Stimulated activated CD4-positive, alpha-beta T cell treated with anti-CD3 and anti-CD28 coated beads, Interleukin-12 subunit alpha, Interleukin-12 subunit beta, amount 100 ng/mL, for 4 hours (primary cell): ENCODE data around the gene PARD3B.
"Not testable (repeated sequence)": the region's sequence is repeated elsewhere in the genome, so short reads cannot be mapped to it uniquely, and the experiment has no call there.

Experiments
- DNase-seq: peaks from one replicate; pipeline ENCODE4 v3.0.0-alpha.2; 2020

Gene PARD3B

GRCh38 chr2:205170399-205170798 lies 625.1 kb downstream of the PARD3B start:
- DNase-seq: no peak

GRCh38 chr2:205171261-205171940 lies 626.1 kb downstream of the PARD3B start:
- no peak for DNase-seq

DNA sequence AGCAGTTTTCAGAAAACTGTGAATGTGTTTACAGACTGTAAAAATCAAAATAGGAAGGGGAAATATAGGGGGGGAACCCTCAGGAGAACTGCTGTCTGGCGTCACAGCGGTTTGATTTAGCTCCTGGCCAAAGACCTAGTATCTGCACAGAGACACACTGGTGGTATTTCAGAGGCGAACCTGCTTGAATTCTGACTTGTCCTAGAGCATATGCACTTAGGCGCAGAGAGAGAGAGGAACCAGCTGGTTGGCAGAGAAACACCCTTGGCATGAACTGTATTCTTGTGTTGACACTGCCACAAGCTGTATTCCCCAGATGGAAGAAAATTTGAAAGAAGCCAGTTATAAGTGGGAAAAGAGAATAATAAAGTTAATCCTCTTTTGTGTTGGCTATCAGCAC lies 630.6 kb downstream of the PARD3B start:
- DNase-seq: no peak

DNA sequence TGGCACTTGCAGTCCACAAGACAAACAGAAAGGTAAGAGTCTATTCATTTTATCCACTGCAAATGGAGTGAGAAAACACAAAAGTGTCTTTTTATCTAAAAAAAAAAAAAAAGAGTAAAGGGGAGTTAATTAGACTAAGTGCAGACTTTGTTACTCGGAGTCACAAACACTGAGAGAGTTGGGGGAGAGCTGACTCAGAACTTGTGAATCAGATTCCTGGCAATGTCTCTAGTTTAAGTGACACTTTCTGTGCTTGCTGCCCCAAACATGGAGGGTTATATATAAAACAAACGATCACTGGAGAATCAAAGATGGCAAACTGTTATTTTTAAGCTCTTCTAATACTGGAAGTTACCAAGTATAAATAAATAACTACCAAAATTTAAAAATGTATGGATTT lies 631.3 kb downstream of the PARD3B start:
- no peak for DNase-seq

GRCh38 chr2:205177546-205177945 lies 632.3 kb downstream of the PARD3B start:
- no peak for DNase-seq

DNA sequence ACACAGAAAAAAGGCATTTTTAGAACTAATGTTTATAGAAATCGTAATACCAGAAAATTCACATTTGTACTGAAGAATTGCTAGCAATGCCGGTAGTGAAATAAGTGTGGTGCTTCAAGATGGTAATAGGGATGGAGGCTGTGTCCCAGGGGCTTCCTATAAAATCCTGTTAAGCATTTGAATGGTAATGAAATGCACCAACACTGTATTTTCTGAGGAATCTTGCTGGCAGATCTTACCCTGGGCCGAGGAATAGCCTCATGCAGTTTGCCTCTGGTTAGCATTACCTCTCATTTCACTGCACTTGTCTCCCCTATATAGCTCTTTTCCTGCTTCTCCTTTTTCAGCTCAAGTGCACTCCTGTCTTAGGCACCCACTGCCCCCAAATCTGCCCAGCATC lies 635.5 kb downstream of the PARD3B start:
- no peak for DNase-seq

DNA sequence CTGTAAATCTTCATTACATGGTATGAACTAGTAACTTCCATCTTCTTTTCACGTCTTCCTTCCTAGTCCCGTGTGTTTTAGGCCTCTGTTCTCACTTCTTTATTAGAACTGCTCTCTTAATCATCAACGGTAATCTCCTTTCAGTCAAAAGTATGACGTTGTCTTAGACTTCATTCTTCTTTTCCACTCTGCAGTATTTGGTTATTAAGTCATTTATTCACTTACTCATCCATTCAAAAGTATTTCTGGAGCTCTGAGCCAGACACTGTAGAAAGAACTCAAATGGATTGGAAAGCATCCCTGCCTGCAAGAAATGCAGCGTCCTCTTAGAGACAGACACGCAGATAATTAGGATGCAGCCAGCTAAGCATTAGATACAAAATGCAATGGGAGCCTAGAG lies 642.5 kb downstream of the PARD3B start:
- no peak for DNase-seq

DNA sequence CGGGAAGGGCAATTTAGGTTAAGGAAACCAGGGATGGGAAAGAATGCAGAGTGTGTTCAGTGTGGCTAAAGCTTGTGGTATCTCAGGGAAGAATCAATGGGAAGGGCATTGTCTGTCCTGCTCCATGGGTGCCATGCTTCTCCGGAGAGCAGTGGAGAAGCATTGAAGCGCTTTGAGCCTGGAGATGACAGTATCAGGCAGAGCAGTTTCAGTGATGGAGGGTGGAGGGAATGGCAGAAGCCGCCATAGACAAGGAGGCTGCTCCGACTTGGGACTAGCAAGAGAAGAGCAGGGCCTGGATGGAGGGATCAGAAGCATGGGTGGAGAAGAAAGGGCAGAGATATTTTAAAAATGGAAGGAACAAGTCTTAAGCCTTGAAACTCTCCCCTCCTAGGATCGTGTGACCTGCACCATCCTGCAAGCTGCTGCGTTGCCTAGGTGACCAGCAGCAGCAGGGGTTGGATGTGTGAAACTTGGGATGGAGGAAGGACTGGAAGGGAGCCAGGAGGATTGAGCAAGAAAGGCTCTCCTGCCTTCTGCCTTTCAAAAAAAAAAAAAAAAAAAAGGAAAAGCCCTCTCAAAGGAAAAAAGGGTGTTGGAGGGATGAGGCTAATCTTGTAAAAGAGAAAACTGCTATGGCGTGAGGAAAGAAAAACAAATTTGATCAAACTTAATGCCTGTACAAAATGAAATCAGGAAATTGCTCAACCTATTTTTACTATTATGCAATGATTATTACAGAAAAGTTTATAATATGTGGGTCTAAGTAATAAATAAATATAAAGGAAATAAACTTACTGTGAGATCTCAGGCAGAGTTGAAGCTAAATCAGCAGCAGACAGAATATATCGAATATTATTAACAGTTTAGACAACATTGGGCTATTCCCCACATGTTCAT lies 643.2 kb downstream of the PARD3B start:
- DNase-seq: no peak

DNA sequence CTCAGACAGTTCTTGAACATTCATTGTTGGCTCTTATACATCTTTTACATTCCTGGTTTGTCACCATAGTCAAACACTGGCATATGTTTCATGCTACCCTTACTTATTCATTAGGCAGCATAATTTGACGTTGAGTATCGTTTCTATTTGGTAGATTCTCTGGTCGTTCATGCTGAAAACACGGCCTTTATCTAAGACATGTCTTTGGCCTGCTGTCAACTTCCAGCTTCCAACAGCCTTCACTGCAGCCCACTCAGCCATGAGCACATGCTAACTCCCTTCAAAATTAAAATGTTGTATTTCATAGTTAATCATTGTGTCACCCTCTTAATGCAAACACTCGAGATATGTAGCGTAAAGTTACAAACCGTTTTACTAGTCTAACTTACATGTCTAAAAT lies 644.0 kb downstream of the PARD3B start:
- DNase-seq: no peak

GRCh38 chr2:205190528-205190927 lies 645.3 kb downstream of the PARD3B start:
- DNase-seq: no peak

- no peak for DNase-seq
These were observed 648.0 kb downstream of the PARD3B start for GRCh38 chr2:205193125-205193835.

- DNase-seq: no peak
These were observed 648.6 kb downstream of the PARD3B start for GRCh38 chr2:205193836-205194228.

GRCh38 chr2:205197468-205198139 lies 652.3 kb downstream of the PARD3B start:
- no peak for DNase-seq

GRCh38 chr2:205198140-205198525 lies 652.9 kb downstream of the PARD3B start:
- DNase-seq: no peak

- no peak for DNase-seq
These were observed 654.0 kb downstream of the PARD3B start for GRCh38 chr2:205199165-205199850.

DNA sequence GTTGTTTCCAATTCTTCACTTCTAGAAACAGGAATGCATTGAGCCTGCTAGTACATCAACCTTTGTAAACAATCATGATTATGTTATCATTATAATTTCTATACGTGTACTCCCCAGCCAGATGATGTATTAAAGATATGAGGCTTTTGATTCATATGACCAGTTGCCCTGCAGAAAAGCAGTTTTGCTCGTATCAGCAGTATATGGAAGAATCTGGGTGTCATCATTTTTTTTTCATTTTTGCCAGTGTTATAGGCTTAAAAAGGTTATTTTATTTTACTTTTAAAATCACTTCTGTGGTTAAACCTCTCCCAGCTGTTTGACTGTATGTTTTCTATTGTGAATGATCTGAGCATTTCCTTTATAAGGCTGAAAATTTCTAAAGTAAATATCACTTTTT lies 665.2 kb downstream of the PARD3B start:
- no peak for DNase-seq

DNA sequence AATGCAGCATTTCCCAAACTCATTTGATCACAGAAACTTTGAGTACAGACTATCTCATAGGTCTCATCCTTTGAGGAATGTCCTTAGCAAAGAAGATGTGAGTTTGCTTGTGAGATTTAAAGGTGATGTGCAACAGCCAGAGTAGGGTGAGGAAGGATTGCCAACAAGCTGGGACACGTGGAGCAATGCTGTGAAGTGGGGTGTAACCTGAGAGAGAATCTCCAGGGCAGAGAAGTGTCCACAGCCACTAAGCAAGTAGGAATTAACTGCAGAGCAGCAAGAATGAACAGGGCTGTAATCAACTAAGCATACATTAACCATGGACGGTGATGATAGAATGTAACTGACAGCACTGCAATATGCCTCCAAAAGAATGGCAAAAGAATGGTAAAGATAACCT lies 667.1 kb downstream of the PARD3B start:
- DNase-seq: no peak

DNA sequence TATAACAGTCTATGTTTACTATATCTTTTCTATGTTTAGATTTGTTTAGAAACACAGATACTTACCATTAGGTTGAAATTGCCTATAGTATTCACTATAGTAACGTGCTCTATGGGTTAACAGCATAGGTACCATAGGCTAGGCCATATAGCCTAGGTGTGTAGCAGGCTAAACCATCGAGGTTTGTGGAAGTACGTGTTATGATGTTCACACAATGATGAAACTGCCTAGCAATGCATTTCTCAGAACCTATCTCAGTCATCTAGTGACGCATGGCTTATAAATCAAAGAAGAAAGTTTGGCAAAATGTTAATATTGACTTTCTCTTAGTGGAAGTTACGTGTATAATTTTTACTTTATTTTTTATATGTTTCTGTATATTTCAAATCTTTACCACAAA lies 670.8 kb downstream of the PARD3B start:
- no peak for DNase-seq

DNA sequence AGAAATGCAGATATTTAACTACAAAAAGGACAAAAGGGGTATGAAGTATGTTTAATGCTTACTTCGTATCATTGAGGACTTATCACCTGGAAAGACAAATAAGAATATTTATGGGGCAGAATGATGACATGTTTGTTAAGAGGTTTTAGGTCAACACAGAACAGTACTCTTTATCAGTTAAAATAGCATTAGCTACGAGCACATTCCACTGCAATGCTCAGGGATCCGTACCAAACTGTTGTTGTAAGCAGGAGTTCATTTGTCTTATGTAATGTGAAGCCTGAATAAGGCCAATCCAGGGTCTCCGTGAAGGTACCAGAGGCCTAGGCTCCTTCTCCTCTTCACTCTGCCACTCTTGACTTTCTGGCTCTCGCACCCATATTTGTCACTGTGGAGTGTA lies 671.3 kb downstream of the PARD3B start:
- DNase-seq: no peak

DNA sequence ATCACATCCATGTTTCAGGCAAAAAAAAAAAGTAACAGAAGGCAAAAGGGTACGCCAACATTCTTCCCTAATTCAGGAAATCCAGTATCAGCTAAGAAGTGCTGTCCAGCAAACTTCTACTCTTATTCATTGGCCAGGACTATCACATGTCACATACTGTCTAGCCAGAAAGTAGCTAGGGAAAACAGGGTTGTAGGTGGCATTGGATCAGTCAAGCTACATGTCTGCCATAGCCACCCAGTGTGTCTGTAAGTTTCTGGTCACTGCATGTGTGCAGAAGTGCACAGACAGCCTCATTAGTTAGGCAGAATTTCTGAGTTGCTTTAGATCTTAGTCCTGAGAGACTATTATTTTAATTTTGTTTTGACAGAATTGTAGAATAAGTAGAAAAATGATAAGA lies 671.7 kb downstream of the PARD3B start:
- no peak for DNase-seq

DNA sequence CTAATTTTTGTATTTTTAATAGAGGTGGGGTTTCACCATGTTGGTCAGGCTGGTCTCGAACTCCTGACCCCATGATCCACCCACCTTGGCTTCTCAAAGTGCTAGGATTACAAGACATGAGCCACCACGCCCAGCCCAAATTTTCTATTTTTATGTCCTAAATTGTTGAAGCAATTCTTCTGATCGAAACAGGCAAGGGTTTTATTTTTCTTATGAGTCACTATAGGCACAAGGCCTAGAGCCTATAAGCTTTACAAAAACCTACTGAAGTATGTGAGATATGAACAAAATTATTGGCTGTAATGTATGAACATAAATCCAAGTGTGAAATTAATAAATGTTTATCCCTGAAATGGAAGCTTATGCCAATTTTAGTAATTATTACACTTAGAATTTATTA lies 672.8 kb downstream of the PARD3B start:
- no peak for DNase-seq

GRCh38 chr2:205218816-205219215 lies 673.5 kb downstream of the PARD3B start:
- DNase-seq: not testable (repeated sequence)

- DNase-seq: no peak
These were observed 675.3 kb downstream of the PARD3B start for GRCh38 chr2:205220559-205220958.
